Measurements from ENCODE around the gene TTLL9. TPM values are rescaled to one million over a fixed set of nuclear protein-coding genes. Genes with fewer than 3 reads are reported as not detected.
"Not testable (repeated sequence)": the region's sequence is repeated elsewhere in the genome, so short reads cannot be mapped to it uniquely, and the experiment has no call there.

TTLL9 gene
- total RNA-seq, 1 experiment from 2014 or later, result not detected

GRCh38 chr20:31922588-31922987 is 52.2 kb downstream of the TTLL9 start:
- no peak for DNase-seq
- Histone ChIP-seq H3K36me3 (no peaks in the 10 kb centered on the region), H3K9me3 (replicated peaks) (0 out of 2 replicates have a peak, but pooled peaks cover 4% of the 10 kb centered on the region), H3K4me1 (no peaks in the 10 kb centered on the region), H3K27ac (no peak overlapping the region), H3K27me3 (0 out of 2 replicates have a peak, but pooled peaks cover 5% of the 10 kb centered on the region), H3K4me3 (no peak overlapping the region)

- Histone ChIP-seq H3K27ac (no peak overlapping the region), H3K4me3 (no peak overlapping the region), H3K4me1 (no peaks in the 10 kb centered on the region), H3K36me3 (no peaks in the 10 kb centered on the region), H3K9me3 (replicated peaks) (0 out of 2 replicates have a peak, but pooled peaks cover 4% of the 10 kb centered on the region), H3K27me3 (0 out of 2 replicates have a peak, but pooled peaks cover 5% of the 10 kb centered on the region)
- peak; percentile 28 to 35 for DNase-seq
These were observed 53.2 kb downstream of the TTLL9 start for GRCh38 chr20:31923388-31924331.

GRCh38 chr20:31924561-31924960 is 54.1 kb downstream of the TTLL9 start:
- DNase-seq, result no peak
- Histone ChIP-seq H3K27ac (no peak overlapping the region), H3K4me1 (peaks cover 2% of the 10 kb centered on the region; the same call in 1 of the 2 replicates), H3K27me3 (peaks cover 6% of the 10 kb centered on the region; the same call in 1 of the 2 replicates), H3K4me3 (no peak overlapping the region), H3K36me3 (no peaks in the 10 kb centered on the region), H3K9me3 (replicated peaks) (0 out of 2 replicates have a peak, but pooled peaks cover 4% of the 10 kb centered on the region)

DNA sequence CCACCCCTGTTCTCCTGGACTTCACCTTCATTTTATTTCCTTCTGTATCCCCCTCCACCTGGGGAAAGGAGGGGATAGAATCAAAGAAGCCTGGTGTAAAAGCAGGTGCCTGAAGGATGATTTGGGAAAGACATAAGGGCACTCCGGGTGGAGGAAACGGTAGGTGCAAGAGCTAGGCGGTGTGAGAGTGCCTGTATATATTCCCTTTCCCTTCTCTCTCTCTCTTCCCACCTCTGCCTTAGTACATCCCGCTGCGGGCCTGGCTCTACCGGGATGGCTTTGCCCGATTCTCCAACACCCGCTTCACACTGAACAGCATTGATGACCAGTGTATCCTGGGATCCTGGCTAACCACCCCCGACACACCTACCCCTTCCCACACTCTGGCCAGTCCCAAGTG is 55.2 kb downstream of the TTLL9 start:
- no peak overlapping the region for H3K4me3 ChIP-seq

DNA sequence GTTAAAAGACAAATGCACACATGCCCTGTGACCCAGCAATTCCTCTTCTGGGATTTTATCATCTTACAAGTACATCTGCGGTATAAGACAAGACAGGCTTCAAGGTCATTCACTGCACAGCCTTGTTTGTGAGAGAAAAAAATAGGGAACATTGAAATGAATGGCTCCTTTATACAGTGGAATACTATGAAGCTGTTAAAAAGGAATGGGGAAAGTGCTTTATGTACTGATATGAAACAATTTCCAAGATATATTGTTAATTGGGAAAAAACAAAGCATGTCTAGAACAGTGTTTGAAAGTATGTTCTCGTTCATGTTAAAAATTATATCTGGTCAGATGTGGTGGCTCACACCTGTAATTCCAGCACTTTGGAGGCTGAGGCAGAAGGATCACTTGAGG is 56.1 kb downstream of the TTLL9 start:
- Histone ChIP-seq H3K4me1 (peaks cover 5% of the 10 kb centered on the region; the same call in 1 of the 2 replicates), H3K27me3 (peaks cover 12% of the 10 kb centered on the region; the same call in 1 of the 2 replicates), H3K4me3 (no peak overlapping the region), H3K9me3 (replicated peaks) (0 out of 2 replicates have a peak, but pooled peaks cover 4% of the 10 kb centered on the region), H3K27ac (no peak overlapping the region), H3K36me3 (no peaks in the 10 kb centered on the region)
- no peak for DNase-seq

More for the DNA sequence above, 55.2 kb downstream of the TTLL9 start:
- Histone ChIP-seq H3K9me3 (replicated peaks) (0 out of 2 replicates have a peak, but pooled peaks cover 4% of the 10 kb centered on the region), H3K4me1 (peaks cover 5% of the 10 kb centered on the region; the same call in 1 of the 2 replicates), H3K27me3 (peaks cover 12% of the 10 kb centered on the region; the same call in 1 of the 2 replicates), H3K36me3 (no peaks in the 10 kb centered on the region), H3K27ac (no peak overlapping the region)
- DNase-seq, result no peak

- DNase-seq, result no peak
- H3K27me3 ChIP-seq, result peaks cover 12% of the 10 kb centered on the region; the same call in 1 of the 2 replicates
These were observed 57.3 kb downstream of the TTLL9 start for GRCh38 chr20:31927627-31928159.

DNA sequence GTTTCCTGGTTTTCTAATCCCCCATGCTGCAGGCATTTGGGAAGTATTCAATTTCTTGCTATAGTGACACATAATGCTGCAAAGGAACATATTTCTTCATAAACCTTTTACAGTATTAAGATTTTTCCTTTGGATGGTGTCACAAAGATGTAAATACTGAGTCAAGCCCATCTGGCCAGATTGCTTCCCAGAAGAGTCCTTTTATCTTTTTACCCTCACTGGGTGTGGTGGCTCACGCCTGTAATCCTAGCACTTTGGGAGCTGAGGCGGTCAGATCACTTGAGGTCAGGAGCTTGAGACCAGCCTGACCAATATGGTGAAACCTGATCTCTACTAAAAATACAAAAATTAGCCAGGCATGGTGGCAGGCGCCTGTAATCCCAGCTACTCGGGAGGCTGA is 59.2 kb downstream of the TTLL9 start:
- not testable (repeated sequence) for H3K4me1 ChIP-seq; H3K4me3 ChIP-seq; H3K27ac ChIP-seq; H3K9me3 ChIP-seq (replicated peaks); H3K36me3 ChIP-seq
- H3K27me3 ChIP-seq, result peaks cover 14% of the 10 kb centered on the region; the same call in 1 of the 2 replicates
- DNase-seq, result peak; percentile 27 to 45

More at GRCh38 chr20:31927627-31928159, 57.3 kb downstream of the TTLL9 start:
- Histone ChIP-seq H3K9me3 (replicated peaks) (0 out of 2 replicates have a peak, but pooled peaks cover 4% of the 10 kb centered on the region), H3K36me3 (no peaks in the 10 kb centered on the region), H3K4me1 (peaks cover 5% of the 10 kb centered on the region; the same call in 1 of the 2 replicates), H3K4me3 (no peak overlapping the region), H3K27ac (no peak overlapping the region)

DNA sequence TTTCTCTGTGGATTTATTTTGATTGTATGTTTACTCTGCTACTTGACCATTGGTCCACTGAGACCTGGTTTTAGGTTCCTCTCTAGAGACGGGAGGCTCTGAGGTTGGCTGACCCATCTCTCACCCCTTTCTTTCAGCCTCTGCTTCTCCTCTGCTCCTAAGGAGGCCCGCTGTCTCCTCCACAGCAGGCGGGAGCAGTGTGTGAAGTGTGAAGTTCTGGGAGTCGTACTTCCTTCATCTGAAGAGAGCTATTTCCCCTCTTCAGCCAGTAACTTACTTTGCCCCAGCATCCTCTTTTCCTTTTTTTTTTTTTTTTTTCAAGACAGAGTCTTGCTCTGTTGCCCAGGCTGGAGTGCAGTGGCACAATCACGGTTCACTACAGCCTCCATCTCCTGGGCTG is 60.3 kb downstream of the TTLL9 start:
- no peak for DNase-seq
- H3K36me3 ChIP-seq, result no peaks in the 10 kb centered on the region

DNA sequence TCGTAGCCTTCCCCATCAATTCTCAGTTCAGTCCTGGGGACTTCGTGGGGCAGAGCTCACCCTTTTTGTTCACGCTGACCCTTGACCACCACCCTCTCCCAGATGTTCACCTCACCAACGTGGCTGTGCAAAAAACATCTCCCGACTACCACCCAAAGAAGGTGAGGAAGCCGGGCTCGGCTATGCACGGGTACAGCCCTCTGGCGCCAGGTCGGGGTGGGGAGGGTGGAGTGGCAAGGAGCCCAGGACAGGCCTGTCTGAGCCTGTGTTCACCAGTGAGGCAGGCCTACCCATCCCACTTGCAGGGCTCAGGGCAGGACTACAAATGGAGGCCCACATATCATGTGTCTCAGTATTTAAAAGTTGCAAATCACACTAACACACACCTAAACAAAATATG is 63.3 kb downstream of the TTLL9 start:
- no peak for DNase-seq
- no peak overlapping the region for H3K4me3 ChIP-seq
- no peaks in the 10 kb centered on the region for H3K9me3 ChIP-seq (replicated peaks)
- peaks cover 5% of the 10 kb centered on the region; the same call in 1 of the 2 replicates for H3K4me1 ChIP-seq
- H3K27ac ChIP-seq, result no peak overlapping the region
- H3K27me3 ChIP-seq, result peaks cover 11% of the 10 kb centered on the region; the same call in 1 of the 2 replicates
- no peaks in the 10 kb centered on the region for H3K36me3 ChIP-seq

More for the DNA sequence above, 60.3 kb downstream of the TTLL9 start:
- peaks cover 11% of the 10 kb centered on the region; the same call in 1 of the 2 replicates for H3K27me3 ChIP-seq
- no peak overlapping the region for H3K27ac ChIP-seq
- H3K9me3 ChIP-seq (replicated peaks), result 0 out of 2 replicates have a peak, but pooled peaks cover 4% of the 10 kb centered on the region
- no peak overlapping the region for H3K4me3 ChIP-seq
- H3K4me1 ChIP-seq, result peaks cover 5% of the 10 kb centered on the region; the same call in 1 of the 2 replicates

DNA sequence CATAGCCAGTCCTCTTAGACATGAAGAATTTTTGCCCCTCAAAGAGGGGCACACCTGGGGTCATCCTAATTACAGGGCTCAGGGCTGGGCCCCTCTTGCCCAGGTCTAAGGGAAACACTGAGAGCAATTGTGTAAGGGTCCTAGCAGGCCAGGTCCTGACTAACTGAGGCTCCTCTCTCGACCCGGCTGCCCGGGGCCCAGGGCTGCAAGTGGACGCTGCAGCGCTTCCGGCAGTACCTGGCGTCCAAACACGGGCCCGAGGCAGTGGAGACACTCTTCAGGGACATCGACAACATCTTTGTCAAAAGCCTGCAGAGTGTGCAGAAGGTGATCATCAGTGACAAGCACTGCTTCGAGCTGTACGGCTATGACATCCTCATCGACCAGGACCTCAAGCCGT is 64.1 kb downstream of the TTLL9 start:
- no peak overlapping the region for H3K4me3 ChIP-seq
- DNase-seq, result no peak
- no peak overlapping the region for H3K27ac ChIP-seq
- peaks cover 10% of the 10 kb centered on the region; the same call in 1 of the 2 replicates for H3K27me3 ChIP-seq
- H3K9me3 ChIP-seq (replicated peaks), result no peaks in the 10 kb centered on the region
- H3K4me1 ChIP-seq, result peaks cover 4% of the 10 kb centered on the region; the same call in 1 of the 2 replicates
- H3K36me3 ChIP-seq, result no peaks in the 10 kb centered on the region

- H3K36me3 ChIP-seq, result no peaks in the 10 kb centered on the region
- peak in 1 of 2 experiments; percentile 28 for DNase-seq
- H3K27me3 ChIP-seq, result peaks cover 4% of the 10 kb centered on the region; the same call in 1 of the 2 replicates
- H3K4me3 ChIP-seq, result no peak overlapping the region
- H3K9me3 ChIP-seq (replicated peaks), result no peaks in the 10 kb centered on the region
- H3K27ac ChIP-seq, result no peak overlapping the region
- H3K4me1 ChIP-seq, result no peaks in the 10 kb centered on the region
These were observed 64.7 kb downstream of the TTLL9 start for GRCh38 chr20:31934968-31935764.

DNA sequence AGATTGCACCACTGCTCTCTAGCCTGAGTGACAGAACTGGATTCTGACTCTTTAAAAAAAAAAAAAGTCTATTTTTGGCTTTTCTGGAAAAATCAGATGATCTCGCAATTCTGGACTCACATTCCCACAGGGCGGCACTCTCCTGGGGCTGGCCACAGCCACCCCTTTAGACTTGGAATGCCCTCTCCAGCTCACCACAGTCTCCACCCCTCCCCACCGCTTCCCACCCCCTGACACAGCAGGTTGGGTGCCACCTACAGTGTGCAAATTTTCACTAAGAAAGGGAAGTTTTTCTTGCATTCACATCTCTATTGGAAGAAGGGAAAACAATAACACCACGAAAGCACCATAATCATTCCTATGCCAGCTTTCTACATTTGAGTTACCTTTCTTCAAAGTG is 66.0 kb downstream of the TTLL9 start:
- no peak for DNase-seq
- Histone ChIP-seq H3K9me3 (replicated peaks) (no peaks in the 10 kb centered on the region), H3K4me1 (no peaks in the 10 kb centered on the region), H3K36me3 (no peaks in the 10 kb centered on the region), H3K27me3 (peaks cover 4% of the 10 kb centered on the region; the same call in 1 of the 2 replicates), H3K4me3 (no peak overlapping the region), H3K27ac (no peak overlapping the region)

- no peaks in the 10 kb centered on the region for H3K4me1 ChIP-seq
- DNase-seq, result no peak
- H3K4me3 ChIP-seq, result no peak overlapping the region
These were observed 67.4 kb downstream of the TTLL9 start for GRCh38 chr20:31937820-31938219.

DNA sequence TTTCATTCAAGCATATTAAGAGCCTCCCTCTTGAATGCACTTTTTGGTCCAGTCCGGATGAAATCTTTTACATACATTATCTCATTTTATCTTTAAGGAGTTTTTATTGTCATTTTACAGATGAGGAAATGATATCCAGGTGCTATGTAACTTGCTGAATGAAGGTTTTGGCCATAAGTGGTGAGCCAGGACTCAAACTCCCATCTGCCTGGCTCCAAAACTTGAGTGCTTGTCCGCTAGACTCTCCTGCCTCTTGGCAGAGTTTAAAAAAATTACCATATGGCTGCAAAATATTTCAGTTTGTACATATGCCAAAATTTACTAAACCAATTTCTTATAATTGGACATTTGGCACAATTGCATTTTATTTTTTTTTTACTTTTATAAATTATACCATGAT is 69.2 kb downstream of the TTLL9 start:
- no peak overlapping the region for H3K27ac ChIP-seq
- no peak for DNase-seq
- H3K9me3 ChIP-seq (replicated peaks), result no peaks in the 10 kb centered on the region
- H3K27me3 ChIP-seq, result no peaks in the 10 kb centered on the region; the same call in 1 of the 2 replicates
- peaks cover under 1% of the 10 kb centered on the region; the same call in 1 of the 2 replicates for H3K36me3 ChIP-seq
- H3K4me1 ChIP-seq, result no peaks in the 10 kb centered on the region
- H3K4me3 ChIP-seq, result no peak overlapping the region

More at GRCh38 chr20:31937820-31938219, 67.4 kb downstream of the TTLL9 start:
- Histone ChIP-seq H3K27me3 (peaks cover 4% of the 10 kb centered on the region; the same call in 1 of the 2 replicates), H3K36me3 (no peaks in the 10 kb centered on the region), H3K9me3 (replicated peaks) (no peaks in the 10 kb centered on the region), H3K27ac (no peak overlapping the region)
